ENCODE results near the gene LIF.

LIF gene

GRCh38 chr22:30191040-30191701 lies 55.4 kb downstream of the LIF start:
- DNase-seq (ENCODE audit: low spot score), result no peak

- no peak for DNase-seq (ENCODE audit: low spot score)
These were observed 56.0 kb downstream of the LIF start for GRCh38 chr22:30190574-30190973.
